KBM-7 (cell line): ENCODE results near the gene MEGF8.
A peak's percentile ranks its signal among the peaks of the same experiment; 100 is the strongest.

ENCODE experiments used
- DNase-seq: peaks from one replicate; pipeline ENCODE4 v3.0.0-alpha.2; 2015
- in situ Hi-C: fragments of 300-500 bp; cut with MboI; formaldehyde crosslinking; loops from 2 replicates; pipeline ENCODE4 v1.14.3; 2020; ENCODE audit warnings: low sequenced_read_pairs, low pct_unique_long_range_greater_than_20kb, mixed read lengths

The MEGF8 gene, protein sequence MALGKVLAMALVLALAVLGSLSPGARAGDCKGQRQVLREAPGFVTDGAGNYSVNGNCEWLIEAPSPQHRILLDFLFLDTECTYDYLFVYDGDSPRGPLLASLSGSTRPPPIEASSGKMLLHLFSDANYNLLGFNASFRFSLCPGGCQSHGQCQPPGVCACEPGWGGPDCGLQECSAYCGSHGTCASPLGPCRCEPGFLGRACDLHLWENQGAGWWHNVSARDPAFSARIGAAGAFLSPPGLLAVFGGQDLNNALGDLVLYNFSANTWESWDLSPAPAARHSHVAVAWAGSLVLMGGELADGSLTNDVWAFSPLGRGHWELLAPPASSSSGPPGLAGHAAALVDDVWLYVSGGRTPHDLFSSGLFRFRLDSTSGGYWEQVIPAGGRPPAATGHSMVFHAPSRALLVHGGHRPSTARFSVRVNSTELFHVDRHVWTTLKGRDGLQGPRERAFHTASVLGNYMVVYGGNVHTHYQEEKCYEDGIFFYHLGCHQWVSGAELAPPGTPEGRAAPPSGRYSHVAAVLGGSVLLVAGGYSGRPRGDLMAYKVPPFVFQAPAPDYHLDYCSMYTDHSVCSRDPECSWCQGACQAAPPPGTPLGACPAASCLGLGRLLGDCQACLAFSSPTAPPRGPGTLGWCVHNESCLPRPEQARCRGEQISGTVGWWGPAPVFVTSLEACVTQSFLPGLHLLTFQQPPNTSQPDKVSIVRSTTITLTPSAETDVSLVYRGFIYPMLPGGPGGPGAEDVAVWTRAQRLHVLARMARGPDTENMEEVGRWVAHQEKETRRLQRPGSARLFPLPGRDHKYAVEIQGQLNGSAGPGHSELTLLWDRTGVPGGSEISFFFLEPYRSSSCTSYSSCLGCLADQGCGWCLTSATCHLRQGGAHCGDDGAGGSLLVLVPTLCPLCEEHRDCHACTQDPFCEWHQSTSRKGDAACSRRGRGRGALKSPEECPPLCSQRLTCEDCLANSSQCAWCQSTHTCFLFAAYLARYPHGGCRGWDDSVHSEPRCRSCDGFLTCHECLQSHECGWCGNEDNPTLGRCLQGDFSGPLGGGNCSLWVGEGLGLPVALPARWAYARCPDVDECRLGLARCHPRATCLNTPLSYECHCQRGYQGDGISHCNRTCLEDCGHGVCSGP (N-terminal part only)

DNA sequence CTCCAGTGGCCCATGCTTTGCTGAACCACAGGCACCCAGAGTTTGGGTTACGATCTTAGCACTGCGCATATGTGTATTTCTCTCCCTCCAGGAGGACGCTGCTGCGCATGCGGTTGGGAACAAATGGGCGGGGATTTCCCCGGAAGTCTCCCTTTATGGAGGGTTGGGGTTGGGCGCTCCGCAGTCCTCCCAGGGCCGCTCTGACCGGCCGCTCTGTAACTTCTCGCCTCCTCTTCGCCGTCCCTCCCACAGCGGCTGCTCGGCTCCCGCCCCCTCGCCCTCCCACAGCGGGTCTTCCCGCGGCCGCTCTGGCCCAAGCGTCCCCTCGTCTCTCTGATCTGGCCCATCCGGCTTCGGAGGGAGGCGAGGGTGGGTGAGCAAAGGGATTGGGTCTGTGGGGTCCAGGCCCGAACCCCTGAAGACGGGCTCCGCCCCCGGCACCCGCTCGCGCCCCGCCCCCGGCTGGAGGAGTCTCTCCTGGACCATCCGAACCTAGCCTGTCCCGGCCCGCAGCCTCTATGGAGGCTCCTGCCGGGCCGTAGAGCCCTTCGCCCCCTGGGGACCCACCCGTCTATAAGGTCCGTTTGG, at the start of gene MEGF8:
Gene MEGF8, plus strand, starts transcription at position 328 of the 588 bp plus-strand sequence. CDS start 609 bp downstream, outside the sequence.
- peak; percentile 99 for DNase-seq
- in situ Hi-C loops: no loop called here

- DNase-seq: no peak
- in situ Hi-C loops: no loop called here
Observed at GRCh38 chr19:42276284-42276683, 49.2 kb upstream of the MEGF8 start.

DNA sequence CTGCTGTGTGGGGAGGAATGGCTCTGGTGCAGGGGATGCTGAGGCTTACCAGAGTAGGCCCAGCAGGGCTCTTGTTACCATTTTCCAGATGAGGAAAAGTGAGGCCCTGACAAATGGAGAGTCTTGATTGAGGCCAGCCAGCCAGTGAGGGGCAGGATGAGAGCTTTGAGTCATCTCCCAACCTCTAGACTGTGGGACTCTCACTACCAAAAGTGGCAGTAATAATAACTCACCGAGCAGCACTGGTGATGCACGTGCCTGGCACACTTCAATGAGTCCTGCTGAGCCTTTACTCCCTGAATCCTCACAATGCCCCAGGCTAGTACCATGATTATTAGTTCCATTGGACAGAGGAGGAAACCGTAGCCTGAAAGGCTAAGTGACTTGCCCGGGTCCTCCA, 48.6 kb upstream of the MEGF8 start:
- DNase-seq: no peak
- in situ Hi-C loops: no loop called here

DNA sequence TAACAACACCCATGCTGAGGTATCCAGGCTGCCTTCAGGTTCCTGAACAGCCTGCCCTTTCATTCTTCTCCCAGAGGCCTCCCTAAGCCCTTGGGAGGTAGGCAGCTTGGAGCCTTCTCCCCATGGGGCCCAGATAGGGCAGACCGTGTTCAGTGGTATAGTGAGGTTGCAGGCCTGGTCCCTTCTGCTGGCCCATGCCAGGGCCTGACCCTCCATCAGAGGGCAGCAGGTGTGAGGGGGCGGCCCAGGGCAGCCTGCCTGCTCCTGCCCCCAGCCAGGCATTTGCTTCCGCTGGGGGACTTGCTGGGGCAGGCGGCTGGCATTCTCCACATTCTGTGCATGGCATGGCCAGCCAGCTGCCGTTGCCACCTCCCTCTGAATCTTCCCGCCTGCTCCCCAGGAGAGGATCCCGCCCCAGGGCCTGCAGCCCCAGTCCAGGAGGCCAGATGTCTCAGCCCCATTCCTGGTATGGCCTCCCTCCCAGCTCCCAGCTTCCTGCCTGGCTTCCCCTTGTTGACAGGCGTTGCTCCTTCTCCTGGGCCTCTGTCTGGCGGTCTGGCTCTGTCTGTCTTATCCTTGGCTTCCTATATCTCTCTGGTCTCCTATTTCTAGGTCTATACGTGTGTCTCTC, 47.5 kb upstream of the MEGF8 start:
- DNase-seq: peak; percentile 29
- in situ Hi-C loops: no loop called here

GRCh38 chr19:42278452-42279154, 46.8 kb upstream of the MEGF8 start:
- in situ Hi-C loops: no loop called here
- DNase-seq: no peak

DNA sequence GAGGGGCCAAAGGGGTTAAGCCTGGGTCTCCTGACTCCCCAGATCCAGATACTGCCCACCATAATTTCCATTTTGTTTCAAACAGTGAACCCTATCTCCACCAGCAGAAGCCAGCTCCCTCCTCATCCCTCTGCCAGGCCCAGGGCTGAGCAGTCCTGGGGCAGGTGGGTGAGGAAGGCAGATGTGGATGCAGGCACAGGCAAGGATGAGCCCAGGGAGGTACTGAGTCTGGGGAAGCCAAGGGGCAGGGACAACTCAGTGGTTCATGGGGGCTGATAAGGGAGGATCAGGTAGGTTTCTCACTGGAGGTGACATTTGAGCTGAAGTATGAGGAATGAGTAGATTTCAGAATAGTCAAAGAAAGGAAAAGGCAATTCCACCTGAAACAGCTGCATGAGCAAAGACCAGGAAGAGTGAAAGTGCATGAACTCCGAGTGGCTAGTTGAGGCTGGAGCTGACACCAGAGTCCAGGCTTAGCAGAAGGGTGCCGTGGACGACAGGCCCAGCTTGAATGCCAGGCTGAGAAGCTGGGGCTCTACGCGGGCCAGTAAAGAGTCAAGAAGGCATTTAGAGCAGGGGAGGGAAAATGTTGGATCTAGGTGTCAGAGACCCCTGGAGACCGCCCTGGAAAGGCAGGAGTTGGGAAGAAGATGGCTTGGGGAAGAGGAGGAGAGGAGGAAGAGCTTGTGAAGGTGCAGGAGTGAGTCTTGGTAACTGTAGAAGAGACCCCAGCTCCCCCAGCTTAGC, 46.1 kb upstream of the MEGF8 start:
- DNase-seq: no peak
- in situ Hi-C loops: no loop called here

DNA sequence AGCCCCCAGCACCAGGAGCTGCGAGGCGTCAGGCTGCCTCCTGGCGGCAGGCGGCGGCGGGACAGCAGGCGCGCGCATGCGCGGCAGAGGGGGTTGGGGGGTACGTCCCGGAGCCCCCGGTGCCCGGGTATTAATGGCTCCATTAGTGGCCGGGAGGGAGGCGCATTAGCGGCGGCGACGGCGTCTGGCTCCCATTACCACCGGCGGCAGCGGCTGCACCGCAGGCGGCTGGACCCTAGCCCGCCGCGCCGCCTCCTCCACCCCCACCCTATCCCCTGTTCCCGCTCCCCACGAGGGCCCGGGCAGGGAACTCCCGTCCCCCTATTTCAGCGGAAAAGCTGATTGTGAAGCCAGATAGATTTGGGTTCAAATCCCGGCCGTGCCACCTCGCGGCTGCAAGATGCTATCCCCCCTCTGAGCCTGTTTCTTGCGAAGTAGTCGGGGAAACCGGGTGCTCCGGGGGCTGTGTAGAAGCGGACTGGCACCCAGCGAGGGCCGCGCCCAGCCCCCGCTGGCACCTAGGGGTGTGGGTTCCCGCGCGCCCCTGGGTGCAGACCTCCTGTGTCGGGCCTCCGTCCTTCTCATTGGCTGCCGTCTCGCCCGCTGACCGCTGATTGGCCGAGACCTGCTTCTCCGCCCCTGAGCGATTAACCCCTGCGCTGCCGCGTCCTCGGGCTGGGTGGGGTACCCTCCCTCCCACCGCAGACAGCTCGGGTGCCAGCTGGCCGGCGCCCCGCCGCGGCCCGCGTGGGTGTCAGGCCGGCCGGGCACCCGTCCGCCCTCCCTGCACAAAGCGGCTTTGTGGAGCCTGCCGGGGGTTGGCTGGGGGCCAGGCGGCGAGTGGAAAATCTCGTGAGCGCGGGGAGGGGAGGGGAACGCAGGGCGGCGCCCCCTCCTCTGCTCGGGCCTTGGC, 45.3 kb upstream of the MEGF8 start:
- DNase-seq: peak; percentile 81
- in situ Hi-C loops: no loop called here

- DNase-seq: no peak
Observed at GRCh38 chr19:42280815-42281145, 44.7 kb upstream of the MEGF8 start.

GRCh38 chr19:42281146-42281826, 44.1 kb upstream of the MEGF8 start:
- DNase-seq: peak; percentile 20

More at GRCh38 chr19:42280815-42281145, 44.7 kb upstream of the MEGF8 start:
- in situ Hi-C loops: no loop called here

GRCh38 chr19:42281827-42282762, 43.3 kb upstream of the MEGF8 start:
- in situ Hi-C loops: no loop called here
- no peak for DNase-seq

More at GRCh38 chr19:42281146-42281826, 44.1 kb upstream of the MEGF8 start:
- in situ Hi-C loops: no loop called here

DNA sequence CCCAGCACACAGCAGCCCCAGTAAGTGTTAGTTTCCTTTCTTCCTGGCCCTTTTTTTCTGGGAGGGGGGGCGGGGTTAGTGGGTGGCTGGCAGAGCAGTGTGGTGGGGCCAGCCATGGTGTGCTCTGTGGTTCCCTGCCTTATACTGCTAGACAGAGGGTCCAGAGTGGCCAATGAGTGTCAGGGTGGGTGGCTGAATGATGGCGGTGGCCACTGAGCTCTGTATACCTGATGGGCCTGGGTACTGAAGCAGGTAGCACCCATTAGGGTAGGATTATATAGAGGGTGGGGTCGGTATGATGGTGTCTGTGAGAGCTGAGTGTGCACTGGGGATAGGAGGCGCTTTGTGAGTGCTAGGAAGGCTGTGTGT, 42.6 kb upstream of the MEGF8 start:
- DNase-seq: peak; percentile 7
- in situ Hi-C loops: no loop called here

GRCh38 chr19:42283188-42284065, 42.0 kb upstream of the MEGF8 start:
- DNase-seq: peak; percentile 82
- in situ Hi-C loops: no loop called here

GRCh38 chr19:42284066-42284501, 41.4 kb upstream of the MEGF8 start:
- DNase-seq: peak; percentile 26
- in situ Hi-C loops: no loop called here

GRCh38 chr19:42284591-42285341, 40.7 kb upstream of the MEGF8 start:
- peak; percentile 34 for DNase-seq
- in situ Hi-C loops: no loop called here
